H54 (cell line): ENCODE results near the gene DZIP1.
"Not testable (repeated sequence)": the region's sequence is repeated elsewhere in the genome, so short reads cannot be mapped to it uniquely, and the experiment has no call there.

Source experiments
- DNase-seq: peaks from one replicate; pipeline ENCODE4 v3.0.0; 2011; ENCODE audit warnings: low spot score, mixed read lengths; ENCODE audit not compliant: insufficient read length
- FAIRE-seq: peaks from 3 replicates; lab custom pipeline; 2011; peaks lifted over from hg19 to GRCh38; lab: Jason Lieb, UNC
- POLR2A ChIP-seq: IDR thresholded peaks from 2 replicates; pipeline ENCODE4 v1.6.1; 2011; ENCODE audit warnings: low read depth, mild to moderate bottlenecking, low read length

Gene DZIP1

GRCh38 chr13:95644601-95645052 lies at the start of gene DZIP1:
Gene DZIP1 (minus strand): TSS chr13:95644706. CDS start chr13:95642029, 2,677 bp downstream.
- FAIRE-seq: peak; percentile 93
- TF ChIP-seq POLR2A: peak; percentile 41
- peak; percentile 93 for DNase-seq

GRCh38 chr13:95690986-95691385 lies 46.5 kb upstream of the DZIP1 start:
- not testable (repeated sequence) for FAIRE-seq

GRCh38 chr13:95689582-95689926 lies 45.0 kb upstream of the DZIP1 start:
- DNase-seq: no peak
- TF ChIP-seq POLR2A: no peak
- no peak for FAIRE-seq

More at GRCh38 chr13:95690986-95691385, 46.5 kb upstream of the DZIP1 start:
- DNase-seq: not testable (repeated sequence)

GRCh38 chr13:95684960-95685359 lies 40.5 kb upstream of the DZIP1 start:
- not testable (repeated sequence) for FAIRE-seq, DNase-seq

GRCh38 chr13:95684418-95684817 lies 39.9 kb upstream of the DZIP1 start:
- FAIRE-seq (no peak), DNase-seq (no peak)
- no peak for TF ChIP-seq POLR2A

GRCh38 chr13:95679722-95680121 lies 35.2 kb upstream of the DZIP1 start:
- peak; percentile 43 for FAIRE-seq
- TF ChIP-seq POLR2A: no peak

GRCh38 chr13:95678967-95679366 lies 34.5 kb upstream of the DZIP1 start:
- DNase-seq: no peak
- peak; percentile 83 for FAIRE-seq
- TF ChIP-seq POLR2A: no peak

More at GRCh38 chr13:95679722-95680121, 35.2 kb upstream of the DZIP1 start:
- no peak for DNase-seq

GRCh38 chr13:95677564-95678266 lies 33.2 kb upstream of the DZIP1 start:
- no peak for TF ChIP-seq POLR2A
- peak; percentile 95 for FAIRE-seq
- DNase-seq: peak; percentile 19

- FAIRE-seq: peak; percentile 98
These were observed 32.5 kb upstream of the DZIP1 start, which contains the start of gene DNAJC3 for GRCh38 chr13:95676762-95677563. Gene DNAJC3 (plus strand): TSS chr13:95677139. CDS start chr13:95677256, 117 bp downstream.

GRCh38 chr13:95676105-95676761 lies 31.7 kb upstream of the DZIP1 start:
- DNase-seq: no peak
- TF ChIP-seq POLR2A: no peak
- FAIRE-seq: no peak

More at GRCh38 chr13:95676762-95677563, 32.5 kb upstream of the DZIP1 start, which contains the start of gene DNAJC3:
- TF ChIP-seq POLR2A: peak; percentile 91
- DNase-seq: peak; percentile 96

- no peak for DNase-seq
These were observed 27.1 kb upstream of the DZIP1 start for GRCh38 chr13:95671597-95671996.

GRCh38 chr13:95667235-95667634 lies 22.7 kb upstream of the DZIP1 start:
- not testable (repeated sequence) for DNase-seq, FAIRE-seq

More at GRCh38 chr13:95671597-95671996, 27.1 kb upstream of the DZIP1 start:
- no peak for FAIRE-seq
- TF ChIP-seq POLR2A: no peak

GRCh38 chr13:95660981-95661581 lies 16.6 kb upstream of the DZIP1 start:
- DNase-seq (peak; percentile 30), FAIRE-seq (peak; percentile 58)
- no peak for TF ChIP-seq POLR2A
